ENCODE data around the gene PHC2.
"Not testable (repeated sequence)": the region's sequence is repeated elsewhere in the genome, so short reads cannot be mapped to it uniquely, and the experiment has no call there.

Gene PHC2

GRCh38 chr1:33317946-33318345 is 112.9 kb downstream of the PHC2 start:
- TF ChIP-seq CTCF (IDR thresholded peaks at IDR 0.05; ENCODE audit: extremely low read depth, missing control alignments), result no peak
- no peak for DNase-seq (ENCODE audit: low spot score)

- DNase-seq (ENCODE audit: low spot score), result no peak
- no peak for TF ChIP-seq CTCF (IDR thresholded peaks at IDR 0.05; ENCODE audit: extremely low read depth, missing control alignments)
Observed at GRCh38 chr1:33317354-33317753, 113.5 kb downstream of the PHC2 start.

GRCh38 chr1:33316601-33317000 is 114.3 kb downstream of the PHC2 start:
- DNase-seq (ENCODE audit: low spot score), result no peak
- no peak for TF ChIP-seq CTCF (IDR thresholded peaks at IDR 0.05; ENCODE audit: extremely low read depth, missing control alignments)

GRCh38 chr1:33314416-33314815 is 116.5 kb downstream of the PHC2 start:
- no peak for DNase-seq (ENCODE audit: low spot score)

GRCh38 chr1:33312413-33312749 is 118.5 kb downstream of the PHC2 start:
- no peak for TF ChIP-seq CTCF (IDR thresholded peaks at IDR 0.05; ENCODE audit: extremely low read depth, missing control alignments)
- DNase-seq (ENCODE audit: low spot score), result no peak

More at GRCh38 chr1:33314416-33314815, 116.5 kb downstream of the PHC2 start:
- TF ChIP-seq CTCF (IDR thresholded peaks at IDR 0.05; ENCODE audit: extremely low read depth, missing control alignments), result no peak

- no peak for TF ChIP-seq CTCF (IDR thresholded peaks at IDR 0.05; ENCODE audit: extremely low read depth, missing control alignments)
Observed at GRCh38 chr1:33311706-33312412, 119.0 kb downstream of the PHC2 start.

GRCh38 chr1:33310702-33311101 is 120.2 kb downstream of the PHC2 start:
- no peak for TF ChIP-seq CTCF (IDR thresholded peaks at IDR 0.05; ENCODE audit: extremely low read depth, missing control alignments)
- DNase-seq (ENCODE audit: low spot score), result no peak

More at GRCh38 chr1:33311706-33312412, 119.0 kb downstream of the PHC2 start:
- no peak for DNase-seq (ENCODE audit: low spot score)

- not testable (repeated sequence) for DNase-seq (ENCODE audit: low spot score)
Observed at GRCh38 chr1:33309351-33309750, 121.5 kb downstream of the PHC2 start.

Measured in GM20000 (cell line).